KG1 (cell line): Measurements from ENCODE around the gene CDKN1A.
"Not testable (repeated sequence)": the region's sequence is repeated elsewhere in the genome, so short reads cannot be mapped to it uniquely, and the experiment has no call there.

Experiments
- DNase-seq: peaks from one replicate; lab custom pipeline; 2025; lab: John Stamatoyannopoulos, UW

Gene CDKN1A

GRCh38 chr6:36721369-36722140, 43.0 kb downstream of the CDKN1A start:
- no peak for DNase-seq

GRCh38 chr6:36722365-36722764, 43.9 kb downstream of the CDKN1A start:
- DNase-seq: no peak

DNA sequence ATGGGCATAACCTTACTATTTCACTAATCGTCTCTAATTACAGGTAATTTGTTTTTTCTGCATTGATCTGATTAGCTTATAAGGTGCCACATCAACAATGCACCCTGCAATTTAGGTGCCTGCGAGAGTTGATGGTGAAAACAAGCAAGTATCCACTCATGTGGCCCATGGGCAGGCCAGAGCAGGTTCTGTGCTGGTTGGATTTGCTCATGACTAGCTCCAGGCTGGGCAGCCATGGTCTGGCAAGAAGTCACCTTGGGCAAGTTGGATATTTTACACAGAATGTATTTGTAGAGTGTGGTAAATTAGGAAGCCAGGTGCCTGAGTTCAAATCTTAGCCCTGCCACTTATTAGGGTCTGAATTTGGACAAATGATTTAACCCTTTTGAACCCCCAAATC, 44.4 kb downstream of the CDKN1A start:
- no peak for DNase-seq

GRCh38 chr6:36723992-36724391, 45.5 kb downstream of the CDKN1A start:
- not testable (repeated sequence) for DNase-seq

DNA sequence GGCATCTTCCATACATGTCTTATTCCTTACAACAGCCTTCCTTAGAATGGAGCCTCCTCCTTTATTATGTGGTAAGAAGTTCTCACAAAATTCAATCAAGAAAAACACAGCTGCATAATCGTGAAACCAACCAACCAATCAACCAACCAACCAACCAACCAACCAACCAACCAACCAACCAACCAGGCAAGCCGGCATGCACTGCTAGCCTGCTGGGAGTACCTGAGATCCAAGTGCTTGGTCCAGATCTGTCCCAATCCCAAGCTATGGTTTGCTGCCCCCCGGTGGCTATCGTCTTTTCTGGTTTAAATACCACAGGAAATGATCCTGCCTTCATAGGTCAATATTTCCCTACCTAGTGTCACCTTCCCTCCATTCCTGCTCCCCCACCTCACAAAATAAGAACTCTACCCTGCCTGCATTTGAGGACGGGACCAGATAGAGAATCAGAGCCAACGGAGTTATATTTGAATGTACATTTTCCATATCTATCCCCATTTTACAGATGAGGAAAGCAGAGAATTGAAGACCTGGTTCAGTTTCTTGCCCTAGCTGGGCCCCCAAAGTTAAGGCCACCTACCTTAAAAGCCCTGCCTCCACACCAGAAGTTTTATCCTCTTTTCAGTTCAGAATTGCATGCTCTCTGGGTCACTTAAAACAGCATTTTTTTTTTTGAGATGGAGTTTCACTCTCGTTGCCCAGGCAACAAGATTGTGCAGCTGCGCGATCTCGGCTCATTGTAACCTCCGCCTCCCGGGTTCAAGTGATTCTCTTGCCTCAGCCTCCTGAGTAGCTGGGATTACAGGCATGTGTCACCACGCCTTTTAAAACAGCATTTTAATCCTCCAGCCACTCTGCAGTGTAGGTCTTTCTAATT, 46.2 kb downstream of the CDKN1A start:
- DNase-seq: no peak

DNA sequence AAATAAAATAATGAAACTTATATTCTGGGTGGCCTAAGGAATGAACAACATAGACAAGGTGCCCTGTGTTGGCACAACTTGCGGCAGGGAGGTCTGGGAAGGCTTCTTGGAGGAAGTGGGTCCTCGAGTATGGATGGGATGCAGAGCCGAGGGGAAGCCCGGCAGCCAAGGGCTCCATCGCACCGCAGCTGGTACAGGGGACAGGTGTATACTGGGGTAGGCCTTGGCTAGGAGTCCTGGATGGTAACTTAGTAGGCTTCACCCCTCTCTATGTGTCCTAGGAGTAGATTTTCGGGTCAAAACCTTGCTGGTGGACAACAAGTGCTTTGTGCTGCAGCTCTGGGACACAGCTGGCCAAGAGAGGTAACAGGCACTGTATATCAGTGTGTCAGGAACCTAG, 47.1 kb downstream of the CDKN1A start:
- DNase-seq: no peak

DNA sequence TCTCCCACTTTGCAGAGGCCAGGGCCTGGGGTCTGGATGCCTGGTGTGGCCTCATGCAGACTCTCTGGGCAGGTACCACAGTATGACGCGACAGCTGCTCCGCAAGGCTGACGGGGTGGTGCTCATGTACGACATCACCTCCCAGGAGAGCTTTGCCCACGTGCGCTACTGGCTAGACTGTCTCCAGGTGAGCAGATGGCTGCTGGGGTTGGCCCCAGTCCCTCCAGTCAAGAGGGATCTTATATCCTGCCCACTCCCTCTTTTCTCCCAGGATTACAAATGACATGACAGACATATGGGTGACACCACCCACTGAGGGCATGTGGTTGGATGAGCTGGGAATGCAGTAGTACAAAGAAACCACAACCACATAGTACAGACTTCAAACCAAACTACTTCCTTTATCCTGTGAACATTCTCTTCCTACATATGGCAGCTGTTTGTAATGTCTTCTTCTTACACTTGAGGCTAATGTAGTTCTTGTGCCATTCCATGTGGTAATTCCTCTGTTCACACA, 49.0 kb downstream of the CDKN1A start:
- no peak for DNase-seq

GRCh38 chr6:36728289-36729160, 50.0 kb downstream of the CDKN1A start:
- no peak for DNase-seq

- DNase-seq: no peak
These were observed 50.6 kb downstream of the CDKN1A start for GRCh38 chr6:36729161-36729524.

- no peak for DNase-seq
These were observed 52.2 kb downstream of the CDKN1A start for GRCh38 chr6:36730424-36731380.

GRCh38 chr6:36731622-36732310, 53.3 kb downstream of the CDKN1A start:
- DNase-seq: no peak

GRCh38 chr6:36733300-36733699, 54.8 kb downstream of the CDKN1A start:
- DNase-seq: no peak

GRCh38 chr6:36734486-36735060, 56.1 kb downstream of the CDKN1A start:
- no peak for DNase-seq

GRCh38 chr6:36735110-36736071, 56.9 kb downstream of the CDKN1A start:
- DNase-seq: no peak
